Raji (cell line): ENCODE measurements around the gene MXRA8.

Experiments used
- POLR2A ChIP-seq: IDR thresholded peaks from 2 replicates; pipeline ENCODE4 v1.6.1; 2011; ENCODE audit warnings: low read depth, low read length, control low read depth; ENCODE audit not compliant: insufficient read depth

MXRA8 gene

DNA sequence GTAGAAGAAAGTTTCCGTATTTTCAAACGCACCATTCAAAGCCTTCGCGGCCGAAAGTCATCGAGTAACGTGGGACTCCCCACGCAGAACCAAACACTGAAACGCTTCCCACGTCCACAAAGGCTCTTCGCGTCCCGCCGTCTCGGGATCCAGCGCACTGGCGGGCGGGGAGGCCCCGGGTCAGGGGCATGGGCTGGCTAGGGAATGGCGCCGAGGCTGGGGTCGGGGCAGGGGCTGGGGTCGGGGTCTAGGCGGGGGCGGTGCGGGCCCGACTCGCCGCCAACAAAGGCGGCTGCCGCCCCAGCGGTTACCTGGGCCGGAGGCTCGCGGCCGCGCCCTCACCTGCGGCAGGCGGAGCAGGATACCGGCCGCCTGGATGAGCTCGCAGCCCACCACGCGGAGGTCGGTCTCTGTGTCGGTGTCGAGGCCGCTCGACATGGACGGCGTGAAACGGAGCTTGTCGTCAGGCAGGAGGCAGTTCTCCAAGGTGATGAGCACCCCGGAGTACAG lies 40.4 kb upstream of the MXRA8 start:
- no peak for TF ChIP-seq POLR2A

DNA sequence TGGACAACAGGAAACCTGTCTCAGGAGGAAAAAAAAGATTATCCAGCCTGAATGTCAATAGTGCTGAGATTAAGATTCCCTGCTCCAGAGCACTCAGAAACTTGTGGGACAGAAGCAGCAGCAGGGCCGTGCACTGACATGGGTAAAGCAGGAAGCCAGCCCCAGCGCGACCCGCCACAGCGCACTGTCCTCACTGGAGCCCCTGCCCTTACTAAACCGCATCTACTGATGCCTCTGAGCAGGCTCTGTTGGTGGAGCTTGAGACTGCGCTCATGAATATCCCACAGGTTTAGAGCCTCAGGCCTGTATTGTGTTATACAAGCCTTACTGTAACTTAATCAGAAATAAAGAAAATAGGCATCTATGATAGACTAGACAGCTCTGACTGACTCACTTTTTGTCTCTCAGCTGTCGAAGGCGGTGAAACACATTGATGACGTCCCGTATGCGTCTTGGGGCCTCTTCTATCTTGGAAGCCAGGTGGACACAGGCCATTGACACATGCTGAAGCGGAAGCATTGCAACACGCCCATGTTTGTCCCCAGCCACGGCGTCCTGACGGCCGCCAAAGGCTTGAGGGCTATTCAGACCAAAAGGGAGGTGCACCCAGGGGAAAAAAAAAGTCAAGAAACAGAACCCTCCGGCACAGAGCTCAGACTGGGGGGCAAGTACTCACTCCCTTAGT lies 39.6 kb upstream of the MXRA8 start:
- no peak for TF ChIP-seq POLR2A

DNA sequence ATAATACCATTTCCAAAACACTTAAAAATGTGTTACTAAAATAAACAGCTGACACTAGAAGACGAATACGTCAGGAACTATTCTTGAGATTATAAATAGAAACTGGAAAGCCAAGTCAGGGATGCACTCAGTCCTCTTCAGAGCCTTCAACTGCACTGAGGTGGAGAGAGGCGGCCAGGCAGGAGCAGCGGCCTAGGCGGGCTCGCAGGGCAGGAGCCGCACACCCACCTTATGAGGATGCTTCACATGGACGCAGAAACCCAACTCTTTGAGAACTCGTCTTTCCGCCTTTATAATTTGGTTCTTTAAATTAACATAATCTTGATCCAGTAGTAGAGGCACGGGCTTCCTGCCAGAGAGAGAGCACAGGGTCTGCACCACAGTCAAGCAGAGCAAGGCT lies 36.8 kb upstream of the MXRA8 start:
- TF ChIP-seq POLR2A = no peak

DNA sequence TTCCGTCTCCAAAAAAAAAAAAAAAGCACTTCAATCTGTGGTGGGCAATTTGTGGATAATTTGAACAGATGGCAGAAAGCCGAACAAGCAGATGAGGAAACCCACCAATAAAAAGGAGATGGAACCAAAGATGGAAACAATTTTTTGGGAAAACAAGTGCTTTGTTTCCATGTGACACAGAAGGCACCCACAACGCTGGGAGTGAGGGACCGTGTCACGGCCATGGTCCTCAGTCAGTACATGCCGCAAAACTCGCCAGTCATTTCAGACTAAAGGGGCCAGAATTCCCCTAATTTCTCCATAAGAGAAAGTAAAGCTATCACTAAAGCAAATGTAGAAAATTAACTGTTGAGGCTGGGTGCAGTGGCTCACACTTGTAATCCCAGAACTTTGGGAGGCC lies 35.8 kb upstream of the MXRA8 start:
- TF ChIP-seq POLR2A = no peak

DNA sequence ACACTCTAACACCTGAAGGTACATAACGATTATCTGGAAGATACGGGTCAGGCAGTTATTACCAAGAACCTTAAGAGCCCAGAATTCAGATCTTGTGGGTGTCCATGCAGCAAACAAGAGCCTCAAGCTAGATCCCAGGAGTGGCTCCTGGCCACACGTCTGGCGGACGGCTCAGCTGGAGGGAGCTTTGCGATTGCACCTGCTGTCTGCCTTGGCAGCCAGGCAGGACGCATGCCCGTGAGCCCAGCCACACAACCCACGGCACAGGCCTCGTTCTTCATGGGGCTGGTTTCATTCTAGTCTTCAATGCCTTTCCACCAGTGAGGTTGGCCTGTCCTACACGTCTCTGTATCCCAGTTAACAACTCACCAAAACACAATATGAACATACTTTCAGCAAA lies 35.1 kb upstream of the MXRA8 start:
- TF ChIP-seq POLR2A = no peak

DNA sequence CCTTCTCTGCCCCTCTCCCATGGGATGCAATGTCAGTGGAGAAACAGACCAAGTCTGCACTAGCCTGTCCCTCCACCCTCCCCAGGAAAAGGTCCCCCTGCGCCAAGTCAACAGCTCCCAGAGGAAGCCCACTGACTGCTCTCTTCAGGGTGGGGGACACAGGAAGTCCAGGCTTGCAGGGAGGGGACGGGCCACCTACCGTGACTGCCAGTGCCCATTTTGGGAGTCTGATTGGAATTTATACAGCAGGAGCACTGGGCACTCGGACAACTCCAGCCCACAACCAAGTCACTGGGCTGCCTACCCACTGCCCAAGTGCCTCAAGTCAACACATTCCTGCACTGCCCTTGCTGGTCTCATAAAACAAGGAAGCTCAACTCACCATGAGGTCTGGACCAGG lies 34.7 kb upstream of the MXRA8 start:
- no peak for TF ChIP-seq POLR2A

DNA sequence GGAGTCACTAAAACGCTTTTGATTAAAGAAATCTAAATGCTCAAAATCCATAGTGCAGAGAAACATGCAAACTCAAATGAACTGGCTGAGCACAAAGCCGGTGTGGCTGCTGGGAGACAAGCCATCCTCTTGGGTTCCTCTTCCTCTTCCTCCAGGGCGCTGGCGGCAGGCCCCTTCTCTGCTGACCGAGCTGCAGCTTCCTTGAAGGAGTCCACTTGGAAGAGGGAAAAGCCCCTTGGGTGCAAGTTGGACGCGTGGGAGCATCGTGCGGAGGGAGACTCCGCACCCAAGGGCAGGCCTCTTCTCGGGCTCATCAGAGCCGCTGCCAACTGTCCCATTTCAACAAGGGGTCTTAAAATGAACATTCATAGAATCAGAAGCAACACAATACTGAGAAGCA lies 32.9 kb upstream of the MXRA8 start:
- TF ChIP-seq POLR2A = no peak

DNA sequence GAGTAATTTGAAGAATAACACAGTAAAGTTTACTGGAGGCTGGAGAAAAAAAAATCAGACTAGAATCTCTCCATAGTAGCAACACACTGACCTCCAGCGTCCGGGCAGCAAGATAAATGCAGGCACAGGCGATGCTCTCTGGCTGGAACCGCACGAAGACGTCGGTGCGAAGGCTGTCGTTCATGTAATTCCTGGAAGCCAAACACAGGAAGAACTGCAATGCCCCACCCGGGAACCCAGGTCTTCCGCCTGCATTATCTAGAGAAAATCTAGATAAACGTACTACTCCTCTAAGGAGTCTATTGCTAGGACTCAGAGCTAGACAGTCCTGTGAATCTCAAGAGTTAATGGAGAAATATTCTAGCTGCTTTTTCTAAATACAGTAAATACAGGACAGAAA lies 32.3 kb upstream of the MXRA8 start:
- no peak for TF ChIP-seq POLR2A

DNA sequence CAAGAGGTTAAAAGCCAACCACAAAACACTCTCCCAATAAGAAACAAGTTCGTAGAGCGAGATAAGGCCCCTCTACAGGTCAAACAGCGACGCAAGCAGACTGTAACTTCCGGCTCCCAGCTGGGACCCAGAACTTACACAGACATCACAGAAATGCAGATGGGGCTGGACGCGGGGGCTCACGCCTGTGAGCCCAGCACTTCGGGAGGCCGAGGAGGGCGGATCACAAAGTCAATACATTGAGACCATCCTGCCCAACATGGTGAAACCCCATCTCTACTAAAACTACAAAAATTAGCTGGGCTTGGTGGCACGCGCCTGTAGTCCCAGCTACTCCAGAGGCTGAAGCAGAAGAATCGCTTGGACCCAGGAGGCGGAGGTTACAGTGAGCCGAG lies 29.7 kb upstream of the MXRA8 start:
- TF ChIP-seq POLR2A = no peak

DNA sequence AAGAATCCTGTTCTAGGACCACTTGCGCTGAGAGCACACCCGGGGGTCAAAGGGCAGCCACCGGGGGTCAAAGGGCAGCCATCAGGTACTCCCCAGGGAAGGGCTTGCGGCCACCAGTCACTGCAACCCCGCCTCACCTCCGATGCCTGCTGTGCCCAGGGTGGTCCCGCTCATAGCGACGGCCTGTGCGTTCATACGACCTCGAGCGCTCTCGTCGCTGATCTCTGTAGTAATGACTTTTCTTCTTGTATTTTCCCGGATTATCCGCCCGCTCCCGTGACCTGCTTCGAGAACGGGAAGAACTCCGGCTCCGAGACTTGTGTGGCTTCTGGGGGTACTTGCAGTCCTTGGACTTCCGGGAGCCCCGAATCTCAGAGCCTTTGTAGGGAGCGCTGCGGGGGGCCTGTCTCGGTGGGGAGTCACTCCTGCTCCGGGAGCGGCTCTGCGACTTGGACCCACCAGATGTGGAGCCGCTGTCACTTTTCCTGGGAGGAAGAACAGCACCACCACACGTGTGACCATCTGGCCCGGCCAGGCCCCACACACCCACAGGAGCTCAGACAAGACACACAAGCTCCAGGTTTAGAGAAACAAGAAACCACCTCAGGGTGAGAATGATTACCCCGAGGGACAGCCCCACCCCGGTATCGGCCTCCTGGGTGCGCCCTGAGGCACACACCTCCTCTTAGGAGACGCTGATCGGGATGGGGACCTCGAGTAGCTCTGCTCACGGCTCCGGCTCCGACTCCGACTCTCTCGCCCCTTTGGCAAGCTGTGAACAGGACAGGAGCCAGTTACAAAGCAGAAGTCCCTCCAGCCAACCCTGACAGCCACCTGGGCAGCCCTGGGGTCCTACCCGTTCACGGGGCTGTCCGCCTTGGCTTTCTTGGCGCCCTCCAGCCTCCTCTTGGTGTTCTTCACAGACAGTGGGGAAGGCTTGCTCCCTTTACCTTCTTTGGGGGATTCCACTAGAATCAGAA lies 29.0 kb upstream of the MXRA8 start:
- no peak for TF ChIP-seq POLR2A

DNA sequence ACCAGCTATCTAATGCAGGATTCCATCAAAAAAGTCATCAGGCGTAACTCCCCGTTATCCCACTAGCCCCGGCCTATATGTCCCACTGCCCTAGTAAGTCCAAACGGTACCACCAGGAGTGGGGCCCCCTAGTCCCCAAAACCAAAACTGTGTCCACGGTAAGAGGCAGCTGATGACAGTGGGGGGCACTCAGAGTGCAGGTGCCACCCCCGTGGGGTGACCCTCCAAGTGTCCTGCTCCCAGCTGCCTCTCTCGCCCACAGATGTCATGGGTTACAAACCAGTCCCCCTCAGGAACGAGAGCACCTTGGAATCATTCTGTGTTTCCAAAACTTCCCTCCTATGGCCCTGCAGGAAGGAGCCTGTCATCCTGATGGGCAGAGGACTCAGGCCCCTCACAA lies 27.6 kb upstream of the MXRA8 start:
- TF ChIP-seq POLR2A = no peak

DNA sequence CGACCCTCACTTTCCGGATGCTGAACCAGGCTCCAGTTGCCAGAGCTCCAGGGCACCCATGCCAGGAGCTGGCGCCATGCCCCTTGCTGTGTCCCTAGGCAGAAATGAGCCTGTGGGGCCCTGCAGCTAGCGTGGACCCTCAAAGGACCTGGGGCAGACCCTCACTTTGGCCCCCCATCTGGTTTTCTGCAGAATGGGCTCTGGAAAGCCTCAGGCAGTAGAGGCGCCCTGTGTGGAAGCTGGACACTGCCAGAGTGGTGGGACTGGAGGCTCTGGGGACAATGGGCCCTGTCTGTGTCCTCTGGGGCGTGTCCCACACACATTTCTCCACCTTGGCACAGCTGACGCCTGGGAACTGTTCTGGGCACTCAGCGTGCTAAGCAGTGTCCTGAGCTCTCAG lies 22.9 kb upstream of the MXRA8 start:
- no peak for TF ChIP-seq POLR2A

DNA sequence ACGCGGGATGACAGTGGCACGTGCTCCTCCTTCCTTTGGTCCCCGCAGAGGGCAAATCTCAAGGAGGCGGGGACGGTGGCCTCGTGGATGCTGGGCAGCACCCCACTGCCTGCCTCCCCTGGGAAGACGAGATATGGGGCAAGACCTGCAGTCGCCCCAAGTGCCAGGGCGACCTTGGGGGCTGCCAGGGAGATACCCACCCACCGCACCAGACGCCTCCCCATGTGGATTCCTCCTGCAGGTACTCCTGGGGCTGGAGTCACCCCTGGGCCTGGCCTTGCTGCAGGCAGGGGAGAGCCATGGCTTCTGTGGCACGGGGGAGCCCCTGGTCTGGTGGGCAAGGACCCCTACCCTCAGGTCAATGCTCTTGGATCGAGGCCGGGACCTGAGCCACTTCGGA lies 22.5 kb upstream of the MXRA8 start:
- TF ChIP-seq POLR2A = no peak

DNA sequence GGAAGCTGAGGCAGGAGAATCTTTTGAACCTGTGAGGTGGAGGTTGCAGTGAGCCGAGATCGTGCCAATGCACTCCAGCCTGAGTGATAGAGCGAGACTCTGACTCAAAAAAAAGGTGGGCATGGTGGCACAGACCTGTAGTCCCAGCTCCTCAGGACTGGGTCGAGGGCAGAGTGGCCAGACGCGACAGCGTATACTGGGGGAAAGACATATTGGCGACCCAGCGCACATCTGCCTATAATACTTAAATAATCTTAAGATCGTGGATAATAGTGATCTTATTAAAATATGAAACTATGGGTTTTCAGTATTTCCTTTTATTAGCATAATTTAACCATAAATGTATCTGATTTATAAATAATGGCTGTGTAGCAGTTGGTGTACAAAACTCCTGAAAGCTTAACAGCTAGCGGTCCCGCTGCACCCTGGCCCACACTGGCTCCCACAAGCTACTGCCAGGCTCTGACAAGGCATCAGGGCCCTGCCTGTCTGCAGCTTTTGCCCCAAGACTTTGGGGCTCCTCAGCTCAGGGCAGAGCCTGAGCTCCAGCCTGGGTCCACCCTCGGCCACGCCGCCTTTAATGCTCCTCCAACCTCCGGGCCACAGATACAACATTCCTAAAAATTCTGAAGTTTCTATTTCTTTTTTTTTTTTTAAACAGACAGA lies 19.3 kb upstream of the MXRA8 start:
- no peak for TF ChIP-seq POLR2A

DNA sequence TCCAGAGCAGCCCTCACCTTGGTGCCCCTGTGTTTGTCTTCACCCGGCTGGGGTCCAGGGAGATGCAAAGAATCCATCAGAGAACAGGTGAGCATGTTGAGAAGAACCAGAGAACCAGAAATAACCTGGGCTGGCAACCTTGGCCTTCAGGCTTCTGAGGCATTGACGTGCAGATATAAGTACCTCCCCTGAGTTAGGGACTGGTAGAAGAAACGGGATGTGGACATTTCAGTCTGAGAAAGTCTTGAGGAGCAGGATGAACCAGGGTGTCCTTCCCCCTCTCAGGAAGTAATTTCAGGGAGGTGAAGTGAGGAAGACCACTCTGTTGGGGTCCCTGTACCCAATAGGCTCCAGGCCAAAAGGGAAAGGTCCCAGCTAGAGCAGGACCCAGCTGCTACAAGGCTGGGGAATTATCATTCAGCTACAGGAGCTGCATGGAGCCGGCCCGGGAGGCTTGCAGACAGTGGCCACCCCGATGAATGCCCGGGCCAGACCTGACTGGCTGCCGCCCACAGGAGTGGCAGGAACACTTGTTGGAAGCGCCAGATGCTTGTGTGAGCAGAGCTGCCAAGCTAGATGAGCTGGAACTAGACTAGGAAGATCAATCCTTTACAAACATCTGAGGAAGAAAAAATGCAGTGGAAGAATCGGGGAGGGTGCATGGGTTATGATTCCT lies 18.3 kb upstream of the MXRA8 start:
- TF ChIP-seq POLR2A = no peak
